Stimulated activated CD4-positive, alpha-beta T cell treated with anti-CD3 and anti-CD28 coated beads, Interleukin-2, amount 100 ng/mL, for 4 hours (primary cell): Measurements from ENCODE around the gene C10orf105.

Source experiments
- DNase-seq: peaks from one replicate; pipeline ENCODE4 v3.0.0-alpha.2; 2020; ENCODE audit warnings: low read depth

C10orf105 gene

DNA sequence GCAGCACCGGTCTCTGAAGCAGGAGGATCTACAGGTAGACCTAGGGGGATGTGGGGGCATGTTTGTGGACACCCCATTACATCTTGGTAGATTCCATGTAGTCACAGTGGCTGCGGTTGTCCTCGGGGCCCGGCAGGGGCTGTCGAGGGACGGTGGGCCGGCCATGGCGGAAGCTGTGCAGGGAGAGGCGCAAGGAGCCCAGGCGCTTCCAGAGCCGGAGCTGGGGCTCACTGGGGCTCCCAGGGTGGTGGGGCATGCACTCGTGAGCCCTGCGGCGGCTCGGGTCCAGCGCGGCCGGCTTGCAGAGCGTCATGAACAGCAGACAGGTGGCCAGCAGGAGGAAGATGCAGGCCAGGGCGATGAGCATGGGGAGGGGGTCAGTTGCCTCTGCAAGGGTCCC lies 3.7 kb downstream of the C10orf105 start:
- no peak for DNase-seq

DNA sequence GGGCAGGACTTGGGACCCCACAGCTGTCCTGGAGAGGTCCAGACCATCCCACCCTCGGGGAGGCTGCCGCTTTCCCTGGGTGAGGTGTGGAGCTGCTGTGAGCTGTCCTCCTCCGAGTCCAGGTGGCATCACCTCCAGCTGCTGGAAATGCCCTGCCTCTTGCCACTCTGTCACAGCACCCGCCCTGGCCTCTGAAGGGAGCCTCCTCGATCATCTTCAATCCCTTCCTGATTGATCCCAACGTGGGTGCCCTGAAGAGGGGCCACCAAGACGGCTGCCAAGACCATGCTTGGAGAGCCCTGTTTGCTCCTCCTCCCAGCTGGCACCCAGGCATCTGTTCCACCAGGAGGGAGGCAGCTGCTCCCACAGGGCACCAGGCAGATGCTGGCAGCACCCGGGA lies 4.6 kb downstream of the C10orf105 start:
- no peak for DNase-seq

DNA sequence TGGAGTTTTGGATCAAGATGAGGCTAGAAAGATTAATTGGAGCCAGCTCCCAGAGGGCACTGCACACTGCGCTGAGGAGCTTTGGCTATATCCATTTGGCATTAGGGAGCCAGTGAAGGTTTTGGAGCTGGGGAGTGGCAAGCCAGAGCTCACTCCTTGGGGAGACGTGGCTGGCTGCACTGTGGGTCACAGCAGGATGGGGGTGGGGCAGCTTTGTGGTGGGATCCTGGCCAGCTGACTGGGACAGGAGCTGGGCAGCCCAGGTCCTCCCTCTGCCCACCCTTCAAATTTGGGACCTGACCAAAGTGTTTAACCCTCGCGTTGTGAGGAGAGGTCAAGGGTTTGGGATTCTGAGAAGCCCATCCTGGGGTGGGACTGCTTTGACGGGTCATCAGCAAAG lies 5.0 kb downstream of the C10orf105 start:
- DNase-seq = no peak

DNA sequence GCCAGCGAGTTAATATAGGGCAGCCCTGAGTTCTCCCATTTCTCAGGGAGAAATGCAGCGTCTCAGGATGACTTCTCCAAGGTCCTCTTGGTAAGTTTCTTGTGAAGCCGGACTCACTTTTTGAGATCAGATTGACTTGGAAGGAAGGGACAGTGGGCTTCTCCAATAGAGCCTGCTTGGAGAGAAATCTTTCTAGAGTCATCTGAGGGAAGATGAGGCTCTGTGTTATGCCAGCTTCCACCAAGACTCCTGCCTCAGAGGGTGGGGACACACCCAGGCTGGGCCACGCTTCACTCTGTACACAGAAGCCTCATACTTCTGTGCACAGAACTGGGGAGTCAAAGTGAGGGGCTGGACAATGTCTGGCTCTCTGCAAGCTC lies 5.6 kb downstream of the C10orf105 start:
- DNase-seq = no peak

DNA sequence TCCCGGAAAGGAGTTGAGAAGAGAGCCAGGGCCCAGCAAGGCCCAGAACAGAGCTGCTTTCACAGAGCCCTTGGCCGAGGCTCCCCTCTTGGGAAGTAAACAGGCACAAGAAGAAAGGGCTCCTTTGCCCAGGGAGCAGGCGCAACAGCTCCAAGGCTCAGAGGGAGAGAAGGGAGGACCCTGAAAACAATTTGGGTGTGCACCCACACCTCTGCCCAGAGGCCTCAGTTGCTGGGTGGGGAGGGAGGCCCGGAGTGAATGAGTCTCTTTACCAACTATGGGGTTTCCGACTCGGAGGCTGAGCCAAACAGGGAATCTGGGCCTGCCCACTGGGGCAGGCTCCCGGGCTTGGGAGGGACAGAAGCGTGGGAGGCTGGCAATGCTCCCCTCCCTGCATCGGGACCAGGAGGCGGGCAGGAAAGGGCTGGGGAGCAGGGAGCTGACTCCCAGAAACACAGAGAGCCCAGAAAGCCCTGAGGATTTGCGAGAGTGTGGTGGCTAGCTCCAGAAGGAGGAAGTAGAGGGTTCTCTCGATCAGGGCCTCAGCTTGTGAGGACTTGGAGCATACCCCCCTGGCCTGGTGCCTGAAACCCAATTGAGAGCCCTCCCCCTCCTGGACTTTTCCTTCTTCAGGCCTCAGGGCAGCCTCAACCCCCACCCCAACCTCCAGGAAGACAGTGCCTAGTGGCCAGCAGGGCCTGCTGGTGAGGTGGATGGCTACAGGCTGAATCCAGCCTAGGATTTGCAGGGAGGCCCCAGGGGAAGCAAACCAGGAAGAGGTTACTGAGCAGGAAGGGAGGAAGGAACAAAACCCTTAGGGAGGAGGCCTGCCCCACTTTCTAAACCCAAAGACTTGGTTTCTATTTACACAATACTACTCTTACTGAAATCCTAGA lies 6.2 kb downstream of the C10orf105 start:
- DNase-seq = no peak

DNA sequence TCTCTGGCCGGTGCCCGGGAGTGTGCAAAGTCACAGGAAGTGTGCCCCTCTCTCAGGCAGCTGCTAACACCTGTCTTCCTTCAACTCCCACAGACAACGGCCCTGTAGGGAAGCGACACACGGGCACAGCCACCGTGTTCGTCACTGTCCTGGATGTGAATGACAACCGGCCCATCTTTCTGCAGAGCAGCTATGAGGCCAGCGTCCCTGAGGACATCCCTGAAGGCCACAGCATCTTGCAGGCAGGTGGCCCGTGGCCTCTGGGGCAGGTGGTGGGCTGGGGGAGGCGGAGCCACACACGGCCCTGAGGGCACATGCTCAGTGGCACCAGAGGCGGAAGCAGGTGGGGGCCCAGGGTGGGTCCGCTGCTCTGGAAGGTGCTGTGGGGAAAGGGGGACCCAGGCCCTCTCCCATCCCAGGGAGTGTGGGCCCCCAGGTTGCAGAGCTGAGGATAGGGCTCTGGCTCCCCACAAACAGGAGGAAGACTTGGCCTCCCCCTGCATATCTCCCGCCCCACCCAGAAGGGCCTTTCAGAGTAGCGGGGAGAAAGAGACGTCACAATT lies 6.9 kb downstream of the C10orf105 start:
- peak; percentile 33 for DNase-seq

DNA sequence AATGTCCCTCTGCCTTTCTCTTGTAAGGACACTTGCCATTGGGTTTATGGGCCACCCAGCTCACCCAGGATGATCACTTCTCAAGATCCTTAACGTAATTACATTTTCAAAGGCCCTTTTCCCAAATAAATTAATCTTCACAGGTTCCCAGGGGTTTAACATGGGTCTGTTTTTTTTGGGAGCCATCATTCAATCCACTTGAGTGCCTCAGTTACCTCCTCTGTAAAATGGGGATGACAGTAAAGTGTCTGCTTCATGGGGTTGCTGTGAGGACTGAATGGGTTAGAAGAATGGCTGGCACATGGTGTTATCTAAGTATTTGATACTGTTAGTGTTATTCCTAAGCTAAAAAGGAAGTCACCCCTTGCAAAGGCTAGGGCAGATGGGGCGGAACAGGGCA lies 7.4 kb downstream of the C10orf105 start:
- no peak for DNase-seq

DNA sequence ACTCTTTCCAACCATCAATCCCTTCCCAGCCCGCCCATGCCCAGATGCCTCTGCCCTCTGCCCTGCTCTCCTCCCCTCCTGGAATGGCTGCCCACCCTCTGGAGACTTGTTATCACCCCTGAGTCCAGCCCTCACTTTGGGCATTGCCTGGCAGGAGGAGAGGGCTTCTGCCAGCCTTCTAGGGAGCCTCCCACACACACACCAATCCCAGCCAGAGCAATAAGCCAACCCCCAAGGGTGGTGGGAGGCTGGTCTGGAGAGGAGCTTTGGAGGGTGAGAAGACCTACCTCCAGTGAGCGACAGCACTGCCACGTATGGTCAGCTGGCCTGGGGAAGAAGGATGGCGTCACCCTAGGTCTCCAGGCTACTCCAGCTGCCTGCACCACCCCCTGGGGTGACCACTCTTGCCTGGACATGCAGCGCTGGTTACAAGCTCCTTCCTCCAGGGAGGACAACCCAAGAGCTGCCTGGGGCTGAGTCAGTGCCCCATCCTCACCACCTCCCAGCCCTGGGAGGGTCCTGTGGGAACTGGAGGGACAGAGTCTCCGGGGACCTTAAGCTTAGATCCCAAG lies 8.4 kb downstream of the C10orf105 start:
- no peak for DNase-seq

DNA sequence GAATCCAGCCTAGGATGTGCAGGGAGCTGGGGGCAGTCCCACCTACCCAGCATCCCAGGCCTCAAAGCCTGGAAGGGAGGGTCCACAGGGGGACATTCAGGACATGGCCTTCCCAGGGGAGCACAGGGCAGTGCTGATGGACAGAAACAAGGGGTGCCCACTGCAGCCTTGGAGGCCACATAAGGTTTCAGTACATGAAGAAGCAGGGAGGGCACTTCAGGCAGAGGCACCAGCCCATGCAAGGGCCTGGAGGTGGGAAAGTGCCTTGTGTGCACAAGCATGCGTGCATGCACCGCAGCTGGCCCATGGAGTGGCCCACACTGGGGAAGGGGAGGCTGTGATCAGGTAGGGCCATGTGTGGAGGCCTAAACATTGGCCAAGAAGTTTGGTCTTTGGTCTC lies 9.1 kb downstream of the C10orf105 start:
- DNase-seq = no peak

DNA sequence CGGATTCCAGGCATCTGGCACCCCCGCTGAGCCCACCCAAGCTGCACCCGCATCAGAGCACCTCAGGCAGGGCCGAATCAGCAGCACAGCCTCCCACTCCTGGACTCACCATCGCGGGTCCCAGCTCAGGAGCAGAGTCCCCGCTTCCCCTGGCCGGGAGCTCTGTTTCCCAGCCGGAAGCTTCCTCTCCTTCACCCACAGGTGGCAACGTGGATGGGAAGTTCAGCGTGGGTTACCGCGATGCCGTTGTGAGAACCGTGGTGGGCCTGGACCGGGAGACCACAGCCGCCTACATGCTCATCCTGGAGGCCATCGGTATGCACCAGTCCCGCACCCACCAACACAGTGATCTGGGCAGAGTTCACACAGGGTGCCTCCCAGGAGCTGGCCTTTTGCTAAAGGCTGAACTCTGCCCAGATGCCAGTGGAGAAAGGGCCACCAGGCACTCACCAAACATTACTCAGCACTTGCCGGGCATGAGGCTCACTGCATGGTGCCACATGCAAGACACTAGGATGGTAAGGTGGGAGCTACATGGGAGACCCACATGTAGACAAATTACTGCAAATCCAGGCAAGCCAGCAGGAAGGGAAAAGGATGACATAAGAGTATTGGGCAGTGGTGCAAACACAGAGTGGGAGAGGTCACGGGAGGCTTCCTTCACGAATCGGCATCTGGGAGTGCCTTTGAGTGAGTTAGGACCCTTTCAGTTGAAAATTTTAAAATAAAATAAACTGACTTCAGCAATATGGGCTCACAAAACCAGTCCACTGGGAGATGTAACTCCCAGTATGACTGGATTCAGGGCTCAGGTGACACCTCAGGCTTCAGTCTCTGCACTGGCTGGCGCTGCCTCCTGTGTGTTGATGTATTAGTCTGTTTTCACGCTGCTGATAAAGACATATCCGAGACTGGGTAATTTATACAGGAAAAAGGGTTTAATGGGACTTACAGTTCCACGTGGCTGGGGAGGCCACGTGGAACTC lies 10.4 kb downstream of the C10orf105 start:
- DNase-seq = no peak

DNA sequence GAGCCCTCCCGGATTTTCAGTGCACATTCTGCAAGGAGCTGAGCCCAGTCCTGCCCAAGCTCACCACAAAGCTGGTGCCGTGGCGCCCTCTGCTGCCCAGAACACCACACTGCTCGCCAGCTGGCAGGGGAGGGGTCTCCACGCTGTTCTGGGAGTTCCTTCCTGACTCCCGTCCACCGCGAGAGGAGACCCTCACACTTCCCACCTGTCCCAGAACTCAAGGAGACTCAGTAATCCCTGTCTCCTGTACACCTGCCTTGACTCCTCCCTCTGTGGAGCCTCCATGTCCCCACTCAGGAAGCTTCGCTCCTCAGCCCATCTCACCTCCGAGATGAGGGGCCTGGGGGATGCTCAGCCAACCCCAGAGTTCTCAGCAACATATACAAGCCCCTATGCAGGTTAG lies 11.3 kb downstream of the C10orf105 start:
- peak; percentile 55 for DNase-seq

DNA sequence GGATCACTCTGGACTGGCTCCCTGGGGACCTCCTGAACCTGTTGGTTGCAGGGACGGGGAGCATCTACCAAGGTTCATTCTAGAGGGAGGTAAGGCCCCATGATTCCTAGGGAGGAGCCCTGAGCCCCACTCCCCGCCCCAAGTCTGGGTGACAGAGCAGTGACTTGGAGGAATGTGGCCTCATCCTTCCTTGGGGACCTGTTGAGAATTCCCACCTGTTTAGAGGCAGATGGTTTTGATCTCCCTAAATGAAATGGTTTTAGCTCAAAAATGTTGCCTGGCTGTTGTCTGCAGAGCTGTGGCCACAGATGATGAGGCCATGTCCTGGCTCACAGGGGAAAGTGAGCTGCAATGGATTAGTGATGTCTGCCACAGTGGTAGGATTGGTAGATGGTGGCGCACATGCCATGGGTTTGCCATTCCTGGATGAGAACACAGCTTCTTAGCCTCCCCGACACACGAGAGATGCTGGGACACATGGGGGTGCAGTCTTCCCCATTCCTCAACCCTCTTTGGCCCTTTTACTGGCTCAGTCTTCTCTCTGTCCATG lies 12.3 kb downstream of the C10orf105 start:
- no peak for DNase-seq

DNA sequence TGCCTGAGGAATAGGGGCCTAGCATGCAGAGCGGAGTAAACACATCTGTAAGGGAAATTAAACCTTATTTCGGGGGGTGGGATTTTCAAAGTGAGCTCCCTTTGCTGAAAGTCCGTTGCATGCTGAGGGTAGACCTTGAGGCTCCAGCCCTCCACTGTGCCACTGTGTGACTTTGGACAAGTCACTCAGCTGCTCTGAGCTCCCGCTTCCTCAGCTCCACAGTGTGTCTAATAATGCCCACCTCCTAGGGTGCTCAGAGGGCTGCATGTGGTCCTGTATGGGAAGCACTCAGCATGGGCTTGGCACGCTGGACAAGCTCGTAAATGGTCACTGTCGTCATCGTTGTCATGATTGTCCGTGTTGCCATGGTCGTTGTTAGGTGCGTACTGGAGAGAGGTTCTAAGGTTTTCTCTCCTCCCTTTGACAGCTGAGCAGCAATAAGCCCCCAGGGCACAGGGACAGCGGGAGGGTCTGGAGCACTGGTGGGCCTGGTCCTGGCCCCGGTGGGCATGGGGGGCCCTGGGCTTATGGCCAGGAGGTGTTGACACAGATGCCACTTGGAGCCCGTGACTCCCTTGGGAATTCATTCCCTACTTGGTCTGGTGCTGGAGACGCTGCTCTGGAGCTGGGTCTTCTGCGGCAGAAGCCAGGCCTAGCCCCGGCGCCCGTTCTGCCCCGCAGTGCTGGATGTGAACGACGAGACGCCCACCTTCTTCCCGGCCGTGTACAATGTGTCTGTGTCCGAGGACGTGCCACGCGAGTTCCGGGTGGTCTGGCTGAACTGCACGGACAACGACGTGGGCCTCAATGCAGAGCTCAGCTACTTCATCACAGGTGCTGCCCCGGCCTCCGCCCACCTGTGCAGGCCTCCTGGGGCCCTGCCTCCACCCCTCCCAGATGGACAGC lies 13.1 kb downstream of the C10orf105 start:
- DNase-seq = no peak

DNA sequence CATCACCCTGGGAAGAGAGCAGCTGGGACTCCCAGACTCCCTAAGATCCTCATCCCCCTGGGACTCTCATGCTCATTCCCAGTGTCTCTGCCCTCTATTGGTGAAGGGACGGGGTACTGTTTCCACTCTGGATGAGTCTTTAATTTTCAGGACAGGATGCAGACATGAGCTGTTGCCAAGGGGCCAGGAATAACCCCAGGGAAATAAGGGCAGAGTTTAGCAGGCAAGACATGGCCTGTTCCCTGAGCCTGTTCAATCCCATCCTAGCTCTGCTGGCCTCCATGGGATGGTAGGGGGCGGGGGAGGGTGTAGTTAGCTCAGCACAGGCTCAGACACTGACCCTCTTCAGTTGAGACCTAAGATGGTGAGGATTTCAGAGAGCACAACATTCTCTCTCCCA lies 14.0 kb downstream of the C10orf105 start:
- no peak for DNase-seq

DNA sequence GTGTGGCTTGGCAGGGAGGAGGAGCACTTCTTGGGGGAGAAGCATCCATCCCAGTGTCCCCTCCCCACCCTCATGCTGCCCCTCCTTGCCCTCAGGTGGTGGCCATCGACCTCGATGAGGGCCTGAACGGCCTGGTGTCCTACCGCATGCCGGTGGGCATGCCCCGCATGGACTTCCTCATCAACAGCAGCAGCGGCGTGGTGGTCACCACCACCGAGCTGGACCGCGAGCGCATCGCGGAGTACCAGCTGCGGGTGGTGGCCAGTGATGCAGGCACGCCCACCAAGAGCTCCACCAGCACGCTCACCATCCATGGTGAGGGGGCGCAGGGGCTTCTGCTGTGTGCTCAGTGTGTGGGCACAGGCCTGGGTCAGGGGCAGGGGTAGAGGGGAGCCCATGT lies 14.8 kb downstream of the C10orf105 start:
- no peak for DNase-seq

DNA sequence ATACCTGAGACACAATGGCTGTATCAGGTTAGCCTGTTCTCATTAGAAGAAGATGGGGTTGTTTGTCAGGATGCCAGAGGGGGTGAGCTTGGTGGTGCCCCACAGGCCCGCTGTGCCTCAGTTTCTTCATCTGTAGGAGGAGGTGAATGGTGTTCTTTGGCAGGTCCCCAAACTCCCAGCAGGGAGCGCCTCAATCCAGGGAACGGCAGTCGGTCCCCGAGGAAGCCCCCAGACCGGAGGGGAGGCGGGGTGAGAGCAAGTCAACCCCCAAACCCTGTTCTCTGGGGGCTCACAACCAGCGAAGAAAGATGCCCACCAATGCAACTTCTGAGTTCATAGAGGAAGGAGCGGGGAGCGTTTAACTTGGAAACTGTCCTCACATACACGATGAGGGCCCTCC lies 16.0 kb downstream of the C10orf105 start:
- DNase-seq = no peak

DNA sequence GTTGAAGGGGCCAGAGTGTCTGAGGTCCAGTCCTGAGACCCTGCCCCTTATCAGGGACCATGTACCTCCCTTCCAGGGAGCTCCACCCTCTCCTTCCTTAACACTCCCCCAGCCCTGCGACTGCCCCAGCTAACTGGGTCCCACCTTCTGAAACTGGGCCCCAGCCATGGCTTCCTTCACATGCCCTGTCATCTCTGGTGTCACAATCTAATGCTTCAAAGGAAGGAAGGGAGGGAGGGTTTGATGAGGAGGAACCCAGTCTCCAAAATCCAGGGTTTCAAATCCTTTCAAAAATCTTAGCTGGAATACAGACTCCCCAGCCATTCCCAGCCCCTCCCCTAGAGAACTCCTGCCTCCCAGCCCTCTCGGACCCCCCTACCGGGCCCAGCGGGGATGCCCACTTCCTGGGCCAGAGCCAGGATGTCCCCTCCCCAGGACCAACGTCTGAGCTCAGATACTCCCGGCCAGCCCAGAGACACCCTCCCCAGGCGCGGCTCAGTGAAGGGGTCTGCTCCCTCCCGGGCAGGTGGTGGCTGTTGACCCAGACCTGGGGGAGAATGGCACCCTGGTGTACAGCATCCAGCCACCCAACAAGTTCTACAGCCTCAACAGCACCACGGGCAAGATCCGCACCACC lies 18.0 kb downstream of the C10orf105 start:
- DNase-seq = no peak

DNA sequence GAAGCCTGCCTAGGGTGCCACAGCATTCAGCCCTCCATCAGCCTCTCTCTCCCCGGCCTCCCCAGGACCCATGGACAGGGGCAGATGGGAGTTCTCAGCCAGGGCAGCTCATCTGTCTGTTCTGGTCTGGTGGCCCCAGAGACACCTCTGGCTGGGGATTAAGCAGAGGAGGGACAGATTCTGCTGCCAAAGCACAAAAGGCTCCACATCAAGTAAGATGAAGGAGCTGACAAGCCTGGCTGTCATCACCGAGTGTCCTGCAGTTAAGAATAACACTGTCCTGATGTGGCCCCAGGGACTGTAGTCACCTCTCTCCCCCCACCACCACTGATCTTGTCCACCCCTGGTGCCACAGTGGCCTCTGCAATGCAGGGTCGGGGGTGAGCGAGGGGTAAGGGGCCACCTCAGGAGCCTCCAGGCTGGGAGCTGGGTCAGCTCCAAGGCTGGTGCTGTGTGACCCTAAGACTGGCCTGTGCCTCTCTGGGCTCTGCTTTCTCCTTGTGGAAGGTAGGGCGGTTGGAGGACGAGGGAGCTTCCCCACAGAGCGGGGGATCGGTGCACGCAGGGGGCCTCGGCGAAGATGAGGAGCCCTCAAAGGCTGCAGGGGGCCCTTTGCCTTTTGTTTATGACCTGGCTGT lies 18.7 kb downstream of the C10orf105 start:
- no peak for DNase-seq

DNA sequence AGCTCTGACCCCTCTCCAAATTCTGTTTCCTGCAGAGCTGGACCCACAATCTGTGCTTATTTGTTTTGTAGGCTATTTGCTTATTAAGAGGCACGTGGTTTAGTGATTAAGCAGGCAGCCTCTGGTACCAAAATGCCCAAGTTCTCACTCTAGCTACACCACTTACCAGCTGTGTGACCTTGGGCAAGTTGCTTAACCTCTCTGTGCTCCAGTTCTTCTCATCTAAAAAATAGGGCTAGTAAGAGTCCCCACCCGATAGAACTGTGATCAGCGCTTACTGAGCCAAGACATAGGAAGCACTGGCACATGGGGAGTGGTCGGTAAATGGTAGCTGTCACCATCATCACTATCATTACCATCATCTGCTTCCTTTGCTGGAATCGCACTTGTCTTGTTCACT lies 20.8 kb downstream of the C10orf105 start:
- no peak for DNase-seq
